K562 (cell line): ENCODE results near the gene NPTX2. TPM values are rescaled to one million over a fixed set of nuclear protein-coding genes. Genes with fewer than 3 reads are reported as not detected.

Source experiments
- BCOR ChIP-seq: fragments of 450-650 bp; IDR thresholded peaks from 2 replicates; pipeline ENCODE4 v1.6.1; 2016
- HDAC3 ChIP-seq: fragments of 450-650 bp; IDR thresholded peaks from 2 replicates; pipeline ENCODE4 v1.6.1; 2018; ENCODE audit warnings: borderline replicate concordance, mild to moderate bottlenecking, moderate library complexity; ENCODE audit not compliant: partially characterized antibody
- NR4A1 ChIP-seq, 2 experiments: fragments of 250-450 bp in 1 of 2; fragments of 450-650 bp in 1 of 2; sonication (Bioruptor Pico) in 1 of 2; IDR thresholded peaks; 2 replicates each; pipeline versions ENCODE4 v1.4.0 to v1.6.1; 2016 to 2020; ENCODE audit warnings: mild to moderate bottlenecking in 2 of 2, missing compliant biosample characterization in 1 of 2, missing genetic modification characterization in 1 of 2, moderate library complexity in 1 of 2
- PRPF4 ChIP-seq: fragments of 200-400 bp; formaldehyde crosslinking; IDR thresholded peaks from one replicate; pipeline ENCODE4 v1.6.1; 2017; ENCODE audit warnings: low read length, low read depth, mild to moderate bottlenecking; ENCODE audit not compliant: insufficient read depth, poor library complexity, severe bottlenecking
- RBM25 ChIP-seq: fragments of 200-400 bp; formaldehyde crosslinking; IDR thresholded peaks from 2 replicates; pipeline ENCODE4 v1.6.1; 2018; ENCODE audit warnings: low read length, low read depth, moderate library complexity; ENCODE audit not compliant: severe bottlenecking
- polyA plus RNA-seq, 8 experiments: library from polyadenylated mRNA; depleted of rRNA in 4 of 8; stranded (reverse) in 5 of 8; unstranded in 3 of 8; fragments of >200 nt; fragmentation: Nextera tagmentation in 2 of 8; fragmentation: Illumina TruSeq in 1 of 8; extraction: Ambion mirVana in 2 of 8; extraction: Trizol in 1 of 8; gene quantifications; 2 replicates each; pipeline versions ENCODE4 v1.2.1 to v1.2.3, GENCODE V29; 2011 to 2014; ENCODE audit warnings: inconsistent platforms in 1 of 8, missing spikeins in 1 of 8
- total RNA-seq, 7 experiments: library from RNA; depleted of rRNA in 6 of 7; stranded (reverse); fragments of >200 nt in 6 of 7; fragmentation: Illumina TruSeq in 2 of 7; extraction: Trizol in 2 of 7; gene quantifications; 2 replicates each; pipeline versions ENCODE4 v1.2.1 to v1.2.3, GENCODE V29; 2011 to 2021; ENCODE audit warnings: low replicate concordance in 1 of 7
- TF ChIP-seq, protein P1 (sequence below), 3 experiments: IDR thresholded peaks in 2 of 3; conservative IDR thresholded peaks in 1 of 3; 2 replicates each; pipeline ENCODE4 v1.5.1; 2011 to 2012; ENCODE audit warnings: low read length in 3 of 3, mild to moderate bottlenecking in 3 of 3, control low read depth in 2 of 3, improper control_type of control experiment in 1 of 3, inconsistent platforms in 1 of 3, low read depth in 1 of 3, mixed read lengths in 1 of 3, moderate library complexity in 1 of 3; ENCODE audit not compliant: insufficient read depth in 2 of 3
- TF ChIP-seq, protein P2 (sequence below): sonication (generic); formaldehyde crosslinking; IDR thresholded peaks from 2 replicates; pipeline ENCODE4 v1.8.0; 2022; ENCODE audit warnings: mild to moderate bottlenecking, missing genetic modification reagents

The NPTX2 gene
- total and polyA plus RNA-seq, 9 of the 15 experiments (the other 6 are each of a cell fraction or from before 2014, with no cell fraction given), result 0.07 TPM; not detected in 8

DNA sequence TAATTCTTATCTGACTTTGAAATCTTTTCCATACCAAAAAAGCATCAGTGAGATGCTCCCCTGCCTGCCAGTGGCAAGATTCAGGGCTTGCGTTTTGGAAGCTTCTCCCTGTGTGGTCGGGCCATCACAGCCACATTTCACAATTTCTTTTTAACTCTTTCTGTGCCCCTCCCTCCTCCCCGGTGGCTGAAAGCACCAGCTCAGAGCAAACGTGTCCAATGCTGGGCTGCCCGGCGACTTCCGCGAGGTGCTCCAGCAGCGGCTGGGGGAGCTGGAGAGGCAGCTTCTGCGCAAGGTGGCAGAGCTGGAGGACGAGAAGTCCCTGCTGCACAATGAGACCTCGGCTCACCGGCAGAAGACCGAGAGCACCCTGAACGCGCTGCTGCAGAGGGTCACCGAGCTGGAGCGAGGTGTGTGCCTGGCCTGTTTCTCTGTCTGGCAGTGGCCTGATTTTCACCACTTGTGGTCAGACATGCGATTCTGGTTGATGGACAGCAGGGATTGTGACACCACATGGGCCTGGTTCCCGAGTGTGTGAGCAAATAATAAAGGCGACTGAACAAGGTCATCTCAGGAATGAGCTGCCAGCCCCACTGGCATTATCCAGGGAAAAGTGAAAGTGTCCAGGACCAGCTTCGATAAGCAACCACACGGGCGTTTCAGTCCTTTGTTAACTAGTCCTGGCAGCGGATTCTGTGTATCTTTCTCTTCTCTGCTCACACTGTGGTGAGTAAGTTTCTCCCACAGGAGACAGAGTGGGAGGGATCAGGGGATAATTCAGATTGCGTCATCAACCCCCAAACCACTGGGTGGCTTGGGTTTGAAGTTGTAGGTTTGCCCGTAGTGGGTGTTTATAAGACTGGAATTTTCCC lies 2.6 kb downstream of the NPTX2 start (continued):
- TF ChIP-seq, protein P1, sequence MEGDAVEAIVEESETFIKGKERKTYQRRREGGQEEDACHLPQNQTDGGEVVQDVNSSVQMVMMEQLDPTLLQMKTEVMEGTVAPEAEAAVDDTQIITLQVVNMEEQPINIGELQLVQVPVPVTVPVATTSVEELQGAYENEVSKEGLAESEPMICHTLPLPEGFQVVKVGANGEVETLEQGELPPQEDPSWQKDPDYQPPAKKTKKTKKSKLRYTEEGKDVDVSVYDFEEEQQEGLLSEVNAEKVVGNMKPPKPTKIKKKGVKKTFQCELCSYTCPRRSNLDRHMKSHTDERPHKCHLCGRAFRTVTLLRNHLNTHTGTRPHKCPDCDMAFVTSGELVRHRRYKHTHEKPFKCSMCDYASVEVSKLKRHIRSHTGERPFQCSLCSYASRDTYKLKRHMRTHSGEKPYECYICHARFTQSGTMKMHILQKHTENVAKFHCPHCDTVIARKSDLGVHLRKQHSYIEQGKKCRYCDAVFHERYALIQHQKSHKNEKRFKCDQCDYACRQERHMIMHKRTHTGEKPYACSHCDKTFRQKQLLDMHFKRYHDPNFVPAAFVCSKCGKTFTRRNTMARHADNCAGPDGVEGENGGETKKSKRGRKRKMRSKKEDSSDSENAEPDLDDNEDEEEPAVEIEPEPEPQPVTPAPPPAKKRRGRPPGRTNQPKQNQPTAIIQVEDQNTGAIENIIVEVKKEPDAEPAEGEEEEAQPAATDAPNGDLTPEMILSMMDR (IDR thresholded peaks at IDR 0.05 in 2 of 3, conservative IDR thresholded peaks at IDR 0.05 in 1 of 3; ENCODE audit: insufficient read depth in 2 of 3, low read depth in 1 of 3, low read length in 3 of 3), result no peak
- TF ChIP-seq, protein P2, sequence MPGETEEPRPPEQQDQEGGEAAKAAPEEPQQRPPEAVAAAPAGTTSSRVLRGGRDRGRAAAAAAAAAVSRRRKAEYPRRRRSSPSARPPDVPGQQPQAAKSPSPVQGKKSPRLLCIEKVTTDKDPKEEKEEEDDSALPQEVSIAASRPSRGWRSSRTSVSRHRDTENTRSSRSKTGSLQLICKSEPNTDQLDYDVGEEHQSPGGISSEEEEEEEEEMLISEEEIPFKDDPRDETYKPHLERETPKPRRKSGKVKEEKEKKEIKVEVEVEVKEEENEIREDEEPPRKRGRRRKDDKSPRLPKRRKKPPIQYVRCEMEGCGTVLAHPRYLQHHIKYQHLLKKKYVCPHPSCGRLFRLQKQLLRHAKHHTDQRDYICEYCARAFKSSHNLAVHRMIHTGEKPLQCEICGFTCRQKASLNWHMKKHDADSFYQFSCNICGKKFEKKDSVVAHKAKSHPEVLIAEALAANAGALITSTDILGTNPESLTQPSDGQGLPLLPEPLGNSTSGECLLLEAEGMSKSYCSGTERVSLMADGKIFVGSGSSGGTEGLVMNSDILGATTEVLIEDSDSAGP (CRISPR knock-in tag), result no peak
- TF ChIP-seq PRPF4 (no peak), BCOR (no peak), NR4A1 (CRISPR knock-in tag; IDR thresholded peaks at IDR 0.05) (no peak), NR4A1 (tag; IDR thresholded peaks at IDR 0.05) (no peak), RBM25 (no peak), HDAC3 (no peak)
